ENCODE data around the gene SRPRA.
"Not testable (repeated sequence)": the region's sequence is repeated elsewhere in the genome, so short reads cannot be mapped to it uniquely, and the experiment has no call there.

Gene SRPRA

GRCh38 chr11:126311401-126312291 lies 43.0 kb upstream of the SRPRA start:
- no peak for DNase-seq (ENCODE audit: low read depth)
- no peak overlapping the region for H3K4me3 ChIP-seq (ENCODE audit: control insufficient read depth, low read depth, low read length)
- TF ChIP-seq CTCF (IDR thresholded peaks at IDR 0.05; ENCODE audit: control insufficient read depth, insufficient read depth, low read depth, low read length, missing control alignments) = no peak

GRCh38 chr11:126310992-126311310 lies 42.3 kb upstream of the SRPRA start:
- no peak overlapping the region for H3K4me3 ChIP-seq (ENCODE audit: control insufficient read depth, low read depth, low read length)
- no peak for TF ChIP-seq CTCF (IDR thresholded peaks at IDR 0.05; ENCODE audit: control insufficient read depth, insufficient read depth, low read depth, low read length, missing control alignments)
- no peak for DNase-seq (ENCODE audit: low read depth)

GRCh38 chr11:126310200-126310991 lies 41.7 kb upstream of the SRPRA start:
- no peak overlapping the region for H3K4me3 ChIP-seq (ENCODE audit: control insufficient read depth, low read depth, low read length)
- peak; percentile 89 for TF ChIP-seq CTCF (IDR thresholded peaks at IDR 0.05; ENCODE audit: control insufficient read depth, insufficient read depth, low read depth, low read length, missing control alignments)
- DNase-seq (ENCODE audit: low read depth) = no peak

DNA sequence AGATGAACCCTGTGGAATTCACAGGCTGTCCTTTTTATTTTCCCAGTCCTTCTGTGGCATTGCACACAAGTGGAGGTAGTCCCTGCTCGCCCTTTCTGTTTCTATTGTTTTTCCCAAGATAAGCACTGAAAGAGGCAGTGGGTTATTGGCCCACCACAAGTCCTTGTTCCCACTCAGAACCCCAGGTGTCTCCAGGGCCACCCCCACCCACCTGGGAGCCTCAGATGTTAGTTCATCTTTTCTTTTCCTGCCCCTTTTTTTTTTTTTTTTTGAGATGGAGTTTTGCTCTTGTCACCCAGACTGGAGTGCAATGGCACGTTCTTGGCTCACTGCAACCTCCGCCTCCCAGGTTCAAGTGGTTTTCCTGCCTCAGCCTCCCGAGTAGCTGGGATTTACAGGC lies 40.1 kb upstream of the SRPRA start:
- not testable (repeated sequence) for H3K4me3 ChIP-seq (ENCODE audit: control insufficient read depth, low read depth, low read length); DNase-seq (ENCODE audit: low read depth)

DNA sequence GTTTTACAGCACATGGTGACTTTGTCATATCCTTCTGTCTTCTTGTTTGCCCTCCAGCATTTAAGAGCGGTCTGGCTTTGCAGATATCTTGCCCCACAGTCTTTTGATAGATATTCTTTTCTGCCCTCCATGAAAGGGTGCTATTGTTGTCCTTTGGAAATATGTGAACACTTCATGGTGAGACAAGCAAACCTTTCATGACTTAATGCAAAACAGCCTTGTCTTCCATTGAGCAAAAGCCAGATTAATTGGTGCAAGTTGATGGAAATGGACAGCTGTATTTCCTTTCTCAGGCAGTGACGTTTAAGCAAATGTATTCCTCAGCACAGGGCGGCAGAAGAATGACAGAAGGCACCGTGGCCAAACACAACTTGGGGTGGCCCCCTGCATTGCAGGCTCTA lies 39.6 kb upstream of the SRPRA start:
- no peak overlapping the region for H3K4me3 ChIP-seq (ENCODE audit: control insufficient read depth, low read depth, low read length)
- TF ChIP-seq CTCF (IDR thresholded peaks at IDR 0.05; ENCODE audit: control insufficient read depth, insufficient read depth, low read depth, low read length, missing control alignments) = no peak
- DNase-seq (ENCODE audit: low read depth) = no peak

DNA sequence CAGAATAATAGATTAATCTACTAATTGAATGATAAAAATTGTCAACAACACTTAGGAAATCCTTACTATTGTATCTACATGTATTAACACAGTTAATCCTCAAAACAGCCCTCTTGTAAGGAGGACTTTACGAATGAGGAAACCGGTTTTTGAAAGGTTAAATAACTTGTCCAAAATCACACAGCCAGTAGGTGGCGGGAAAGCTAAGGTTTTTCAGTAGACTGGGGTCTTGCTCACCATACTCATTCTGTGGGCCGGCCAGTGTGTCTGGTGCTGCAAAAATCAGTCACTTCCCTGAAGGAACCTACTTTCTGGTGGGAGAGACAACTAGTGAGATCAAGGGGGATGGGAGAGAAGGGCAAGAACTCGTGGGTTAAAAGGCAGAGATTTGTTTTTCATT lies 39.0 kb upstream of the SRPRA start:
- peak; percentile 67 for TF ChIP-seq CTCF (IDR thresholded peaks at IDR 0.05; ENCODE audit: control insufficient read depth, insufficient read depth, low read depth, low read length, missing control alignments)
- no peak overlapping the region for H3K4me3 ChIP-seq (ENCODE audit: control insufficient read depth, low read depth, low read length)
- no peak for DNase-seq (ENCODE audit: low read depth)

GRCh38 chr11:126305699-126306098 lies 37.0 kb upstream of the SRPRA start:
- no peak for TF ChIP-seq CTCF (IDR thresholded peaks at IDR 0.05; ENCODE audit: control insufficient read depth, insufficient read depth, low read depth, low read length, missing control alignments)
- no peak for DNase-seq (ENCODE audit: low read depth)
- H3K4me3 ChIP-seq (ENCODE audit: control insufficient read depth, low read depth, low read length) = no peak overlapping the region

All from AG09309 (cell line).